Measurements from ENCODE around the gene SEC23B. TPM values are rescaled to one million over a fixed set of nuclear protein-coding genes. Genes with fewer than 3 reads are reported as not detected.

Gene SEC23B
- total and polyA plus RNA-seq, 2 of the 4 experiments (the other 2 are of a cell fraction), result 51.5 to 78.9 TPM

GRCh38 chr20:18506744-18507143, 996 bp upstream of the SEC23B start:
- Histone ChIP-seq H3K4me3 (ENCODE audit: insufficient read depth, low read depth, low read length) (peak overlapping the region; percentile 70), H3K23ac (ENCODE audit: low read depth, low read length) (no peak overlapping the region), H3K56ac (ENCODE audit: extremely low read depth, insufficient read depth, low read length) (peak overlapping the region; percentile 33; the same call in 1 of the 2 replicates), H2BK20ac (ENCODE audit: low read depth, low read length) (no peak overlapping the region), H3K4me2 (ENCODE audit: low read depth, low read length) (peak overlapping the region; percentile 83), H3K14ac (replicated peaks; ENCODE audit: low read depth, low read length) (no peak overlapping the region; the same call in 1 of the 2 replicates), H2BK5ac (ENCODE audit: low read depth, low read length, poor library complexity, severe bottlenecking) (peak overlapping the region; percentile 71), H3K18ac (ENCODE audit: low read depth, low read length) (no peak overlapping the region), H4K5ac (ENCODE audit: low read depth, low read length) (peak overlapping the region; percentile 97), H2BK15ac (ENCODE audit: low read depth, low read length) (no peak overlapping the region), H2AK9ac (replicated peaks; ENCODE audit: low read depth, low read length, poor library complexity) (peak overlapping the region; percentile 1), H3K27me3 (ENCODE audit: control insufficient read depth, insufficient read depth, low read length) (no peaks in the 10 kb centered on the region; the same call in 1 of the 2 replicates), H3K4ac (ENCODE audit: low read depth, low read length) (peak overlapping the region; percentile 89), H3K4me1 (ENCODE audit: control insufficient read depth, insufficient read depth, low read length) (peaks cover 4% of the 10 kb centered on the region; the same call in 1 of the 2 replicates), H3K9me3 (ENCODE audit: control insufficient read depth, insufficient read depth, low read length) (no peaks in the 10 kb centered on the region), H3K36me3 (ENCODE audit: control insufficient read depth, insufficient read depth, low read length) (peaks cover 5% of the 10 kb centered on the region), H2AFZ (replicated peaks; ENCODE audit: low read length, poor library complexity) (peak overlapping the region; percentile 67), H3K9me1 (ENCODE audit: insufficient read depth, low read length) (peaks cover 8% of the 10 kb centered on the region), H4K20me1 (ENCODE audit: insufficient read depth, low read length) (no peaks in the 10 kb centered on the region), H3K9ac (ENCODE audit: low read depth, low read length) (no peak overlapping the region), H3K79me1 (ENCODE audit: low read depth in 1 of 2, low read length in 2 of 2) (peaks cover 13 to 27% of the 10 kb centered on the region in 2 experiments), H4K8ac (ENCODE audit: low read depth in 2 of 2, low read length in 2 of 2) (peak overlapping the region; percentile 85 to 99), H3K27ac (ENCODE audit: insufficient read depth, low read length) (no peak overlapping the region), H2AK5ac (ENCODE audit: low read depth, low read length) (peak overlapping the region; percentile 16; the same call in 1 of the 2 replicates), H4K91ac (ENCODE audit: insufficient read depth, low read depth, low read length) (peak overlapping the region; percentile 30), H2BK120ac (ENCODE audit: low read depth, low read length) (no peak overlapping the region)
- dilution Hi-C loops (cut with HindIII; ENCODE audit: low sequenced_read_pairs, unreplicated experiment), result no loop called here
- ChIA-PET CTCF (interaction anchor here (1.4 kb wide), 1 partner anchor 20 kb away, joined by 4 read pairs; no protein-coding TSS in a partner anchor), POLR2A (ENCODE audit: unreplicated experiment) (interaction anchor here (1.0 kb wide), 1 partner anchor 40 kb away, joined by 4 read pairs; the partner anchor contains the start of genes DZANK1 and POLR3F)
- TF ChIP-seq MAZ (IDR thresholded peaks at IDR 0.05; ENCODE audit: borderline replicate concordance, low read depth, low read length), result no peak
- no TSS peak for BruUV-seq (replicated peaks)
- no peak for ATAC-seq (ENCODE audit: low read depth)
- in situ Hi-C loops (cut with MboI; ENCODE audit: low sequenced_read_pairs), result no loop called here
- no peak for DNase-seq
- intact Hi-C loops (cut with micrococcal nuclease), result loop anchor here (2.0 kb wide), 1 partner anchor 40 kb away; the partner anchor contains the start of genes DZANK1 and POLR3F
- WGBS, 2 experiments (ENCODE audit: extremely low coverage in 2 of 2, insufficient read length in 1 of 2), result 67% methylated on average over 1 of the region's 8 CpGs; no CpG with 5 or more reads in 1 of the 2 experiments

All from IMR-90 (cell line).